ENCODE data around the gene CACNA1S. TPM values are rescaled to one million over a fixed set of nuclear protein-coding genes. Genes with fewer than 3 reads are reported as not detected.

The CACNA1S gene
- total RNA-seq, 3 donors from 2014 or later, result not detected

GRCh38 chr1:201032408-201032807 is 79.8 kb downstream of the CACNA1S start:
- no peak for DNase-seq (ENCODE audit: low spot score in 2 of 2)
- intact Hi-C loops (cut with DNase I; ENCODE audit: low total_unique reads), result no loop called here
- H3K9me3 ChIP-seq, result no peaks in the 10 kb centered on the region
- no peak overlapping the region for H3K27ac ChIP-seq
- H3K36me3 ChIP-seq, result no peaks in the 10 kb centered on the region
- H3K4me1 ChIP-seq, result no peaks in the 10 kb centered on the region
- H3K27me3 ChIP-seq, result peaks cover 0 to 5% of the 10 kb centered on the region in 2 donors
- TF ChIP-seq POLR2A (IDR thresholded peaks at IDR 0.05), result no peak
- TF ChIP-seq POLR2AphosphoS5 (IDR thresholded peaks at IDR 0.05), result no peak
- TF ChIP-seq CTCF (IDR thresholded peaks at IDR 0.05), result no peak
- no peak overlapping the region for H3K4me3 ChIP-seq

- no peaks in the 10 kb centered on the region for H3K9me3 ChIP-seq
- no peak for TF ChIP-seq POLR2AphosphoS5 (IDR thresholded peaks at IDR 0.05)
- H3K27ac ChIP-seq, result peak overlapping the region in 1 of 2 donors; percentile 52
- H3K27me3 ChIP-seq, result no peaks in the 10 kb centered on the region
- no peaks in the 10 kb centered on the region for H3K4me1 ChIP-seq
- H3K36me3 ChIP-seq, result no peaks in the 10 kb centered on the region
- intact Hi-C loops (cut with DNase I; ENCODE audit: low total_unique reads), result no loop called here
- no peak overlapping the region for H3K4me3 ChIP-seq
- DNase-seq (ENCODE audit: low spot score in 2 of 2), result no peak
Measured at GRCh38 chr1:201028461-201028889, 83.8 kb downstream of the CACNA1S start.

GRCh38 chr1:201026836-201027235 is 85.4 kb downstream of the CACNA1S start:
- Histone ChIP-seq H3K4me3 (no peak overlapping the region), H3K27me3 (no peaks in the 10 kb centered on the region), H3K36me3 (no peaks in the 10 kb centered on the region), H3K27ac (no peak overlapping the region), H3K9me3 (no peaks in the 10 kb centered on the region), H3K4me1 (no peaks in the 10 kb centered on the region)
- intact Hi-C loops (cut with DNase I; ENCODE audit: low total_unique reads), result no loop called here
- DNase-seq (ENCODE audit: low spot score in 2 of 2), result no peak
- TF ChIP-seq POLR2A (IDR thresholded peaks at IDR 0.05), result no peak
- TF ChIP-seq CTCF (IDR thresholded peaks at IDR 0.05), result no peak
- TF ChIP-seq POLR2AphosphoS5 (IDR thresholded peaks at IDR 0.05), result no peak

GRCh38 chr1:201026234-201026633 is 86.0 kb downstream of the CACNA1S start:
- DNase-seq (ENCODE audit: low spot score in 2 of 2), result no peak
- no peak for TF ChIP-seq POLR2A (IDR thresholded peaks at IDR 0.05)
- TF ChIP-seq CTCF (IDR thresholded peaks at IDR 0.05), result no peak
- no peak for TF ChIP-seq POLR2AphosphoS5 (IDR thresholded peaks at IDR 0.05)

GRCh38 chr1:201025571-201026002 is 86.6 kb downstream of the CACNA1S start:
- H3K4me3 ChIP-seq, result no peak overlapping the region
- H3K9me3 ChIP-seq, result no peaks in the 10 kb centered on the region
- H3K27me3 ChIP-seq, result no peaks in the 10 kb centered on the region
- no peak for DNase-seq (ENCODE audit: low spot score in 2 of 2)
- TF ChIP-seq POLR2AphosphoS5 (IDR thresholded peaks at IDR 0.05), result no peak
- TF ChIP-seq POLR2A (IDR thresholded peaks at IDR 0.05), result no peak
- no peak for TF ChIP-seq CTCF (IDR thresholded peaks at IDR 0.05)
- H3K4me1 ChIP-seq, result no peaks in the 10 kb centered on the region
- intact Hi-C loops (cut with DNase I; ENCODE audit: low total_unique reads), result no loop called here
- H3K27ac ChIP-seq, result no peak overlapping the region
- no peaks in the 10 kb centered on the region for H3K36me3 ChIP-seq

More at GRCh38 chr1:201026234-201026633, 86.0 kb downstream of the CACNA1S start:
- H3K4me1 ChIP-seq, result no peaks in the 10 kb centered on the region
- no peaks in the 10 kb centered on the region for H3K36me3 ChIP-seq
- no peaks in the 10 kb centered on the region for H3K27me3 ChIP-seq
- H3K27ac ChIP-seq, result no peak overlapping the region
- no peaks in the 10 kb centered on the region for H3K9me3 ChIP-seq
- no peak overlapping the region for H3K4me3 ChIP-seq
- intact Hi-C loops (cut with DNase I; ENCODE audit: low total_unique reads), result no loop called here

GRCh38 chr1:201024625-201024998 is 87.6 kb downstream of the CACNA1S start:
- no peaks in the 10 kb centered on the region for H3K36me3 ChIP-seq
- H3K27me3 ChIP-seq, result no peaks in the 10 kb centered on the region
- H3K4me1 ChIP-seq, result no peaks in the 10 kb centered on the region
- TF ChIP-seq POLR2A (IDR thresholded peaks at IDR 0.05) (no peak), POLR2AphosphoS5 (IDR thresholded peaks at IDR 0.05) (no peak), CTCF (IDR thresholded peaks at IDR 0.05) (no peak)
- H3K27ac ChIP-seq, result no peak overlapping the region
- DNase-seq (ENCODE audit: low spot score in 2 of 2), result no peak
- H3K4me3 ChIP-seq, result no peak overlapping the region
- no peaks in the 10 kb centered on the region for H3K9me3 ChIP-seq
- intact Hi-C loops (cut with DNase I; ENCODE audit: low total_unique reads), result no loop called here
